Stimulated activated CD8-positive, alpha-beta memory T cell treated with anti-CD3 and anti-CD28 coated beads, Interleukin-12 subunit alpha, Interleukin-12 subunit beta, amount 100 ng/mL, for 1 hour (primary cell): ENCODE measurements around the gene DPYD.
"Not testable (repeated sequence)": the region's sequence is repeated elsewhere in the genome, so short reads cannot be mapped to it uniquely, and the experiment has no call there.

Experiments
- DNase-seq: peaks from one replicate; pipeline ENCODE4 v3.0.0-alpha.2; 2020; ENCODE audit warnings: low read depth

DPYD gene

GRCh38 chr1:97364086-97364485 lies 556.7 kb downstream of the DPYD start:
- no peak for DNase-seq

GRCh38 chr1:97356309-97356708 lies 564.5 kb downstream of the DPYD start:
- DNase-seq, result no peak

GRCh38 chr1:97352936-97353382 lies 567.9 kb downstream of the DPYD start:
- no peak for DNase-seq

GRCh38 chr1:97351846-97352245 lies 569.0 kb downstream of the DPYD start:
- DNase-seq, result no peak

GRCh38 chr1:97350662-97351061 lies 570.2 kb downstream of the DPYD start:
- DNase-seq, result no peak

- DNase-seq, result no peak
Measured at GRCh38 chr1:97350241-97350640, 570.6 kb downstream of the DPYD start.

- DNase-seq, result not testable (repeated sequence)
Measured at GRCh38 chr1:97349794-97350193, 571.0 kb downstream of the DPYD start.

GRCh38 chr1:97348599-97349265 lies 572.1 kb downstream of the DPYD start:
- no peak for DNase-seq

- DNase-seq, result no peak
Measured at GRCh38 chr1:97340951-97341350, 579.9 kb downstream of the DPYD start.

- DNase-seq, result no peak
Measured at GRCh38 chr1:97338347-97338746, 582.5 kb downstream of the DPYD start.

GRCh38 chr1:97337250-97338030 lies 583.4 kb downstream of the DPYD start:
- DNase-seq, result no peak

- DNase-seq, result no peak
Measured at GRCh38 chr1:97334454-97334853, 586.4 kb downstream of the DPYD start.

- DNase-seq, result no peak
Measured at GRCh38 chr1:97332716-97333115, 588.1 kb downstream of the DPYD start.

- DNase-seq, result no peak
Measured at GRCh38 chr1:97331165-97331564, 589.7 kb downstream of the DPYD start.

GRCh38 chr1:97314685-97315084 lies 606.1 kb downstream of the DPYD start:
- no peak for DNase-seq

- no peak for DNase-seq
Measured at GRCh38 chr1:97308131-97308530, 612.7 kb downstream of the DPYD start.

- DNase-seq, result no peak
Measured at GRCh38 chr1:97307568-97307967, 613.3 kb downstream of the DPYD start.

- DNase-seq, result no peak
Measured at GRCh38 chr1:97307151-97307550, 613.7 kb downstream of the DPYD start.

- no peak for DNase-seq
Measured at GRCh38 chr1:97306504-97306903, 614.3 kb downstream of the DPYD start.

- DNase-seq, result no peak
Measured at GRCh38 chr1:97304366-97304765, 616.5 kb downstream of the DPYD start.

- no peak for DNase-seq
Measured at GRCh38 chr1:97298966-97299365, 621.9 kb downstream of the DPYD start.

GRCh38 chr1:97297611-97298010 lies 623.2 kb downstream of the DPYD start:
- DNase-seq, result no peak

GRCh38 chr1:97281962-97282361 lies 638.9 kb downstream of the DPYD start:
- no peak for DNase-seq
